ENCODE measurements around the gene GPNMB. TPM values are rescaled to one million over a fixed set of nuclear protein-coding genes. Genes with fewer than 3 reads are reported as not detected.

GPNMB gene
- 0.33 and 0.57 TPM in 2 replicates for total RNA-seq

GRCh38 chr7:23246555-23246954 lies at the start of gene GPNMB:
GPNMB (plus strand) TSS chr7:23246775; CDS start chr7:23246858, 83 bp downstream.

GRCh38 chr7:23298885-23299769 lies 52.6 kb downstream of the GPNMB start, which contains the start of gene MALSU1:
MALSU1 (plus strand) TSS chr7:23299339; CDS start chr7:23299353, 14 bp downstream.

Other genes with a start within 250 kb of the GPNMB start
- gene HYCC1, start 232.6 kb upstream of the GPNMB start, total RNA-seq = 26.8 and 53.2 TPM in 2 replicates
- gene KLHL7, start 141.0 kb upstream of the GPNMB start, total RNA-seq = 30.7 and 35.1 TPM in 2 replicates
- 26.5 and 36.4 TPM in 2 replicates for gene NUP42, start 64.7 kb upstream of the GPNMB start, total RNA-seq
- gene MALSU1, start 52.6 kb downstream of the GPNMB start, total RNA-seq = 35.9 and 45.1 TPM in 2 replicates
- gene IGF2BP3, start 223.7 kb downstream of the GPNMB start, total RNA-seq = 111 and 128 TPM in 2 replicates

All from vein endothelial cell (primary cell).